ENCODE data around the gene C2orf80.
"Not testable (repeated sequence)": the region's sequence is repeated elsewhere in the genome, so short reads cannot be mapped to it uniquely, and the experiment has no call there.

Gene C2orf80

DNA sequence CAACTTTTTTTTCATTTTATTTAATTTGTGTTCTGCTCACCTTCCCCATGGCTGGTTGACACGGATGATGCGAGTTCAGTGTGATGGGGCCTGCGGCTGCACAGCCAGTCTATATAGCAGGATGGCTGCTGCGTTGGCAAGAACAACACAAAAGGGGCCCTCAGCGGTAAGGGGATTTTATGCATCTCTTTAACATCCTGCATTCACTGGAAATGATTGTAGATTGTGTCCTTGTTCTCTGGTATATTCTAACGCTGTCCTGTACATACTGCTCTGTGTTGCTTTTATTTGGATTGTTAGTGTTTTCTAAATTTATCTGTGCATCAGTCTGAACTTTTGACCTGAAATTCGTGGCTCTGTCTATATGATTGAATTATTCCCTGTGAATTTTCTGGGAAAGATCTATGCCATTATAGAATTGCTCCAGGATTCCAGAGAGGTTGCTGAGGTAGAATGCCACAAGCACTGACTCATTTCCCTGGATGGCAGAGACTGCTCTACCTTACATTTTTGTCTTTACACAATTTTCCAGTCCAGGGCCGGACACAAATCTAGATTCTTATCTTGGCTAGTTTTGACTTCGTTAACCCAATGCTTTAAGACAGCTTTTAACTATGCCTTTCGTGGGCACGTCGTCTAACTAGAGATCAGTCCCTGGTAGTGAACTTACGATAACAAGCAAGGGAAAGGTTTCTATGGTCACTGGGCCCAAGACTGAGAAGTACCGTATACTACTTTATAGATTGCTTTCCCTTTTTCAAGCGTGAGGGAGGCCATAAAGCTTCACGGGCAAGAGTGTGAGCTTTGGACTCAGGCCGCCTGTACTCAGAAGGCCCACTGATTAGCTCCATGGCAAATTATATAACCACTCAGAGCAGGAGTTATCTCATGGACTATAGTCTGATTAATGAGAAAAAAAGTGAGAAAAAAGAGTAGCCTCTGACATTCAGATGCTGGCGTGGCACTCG is 59.8 kb downstream of the C2orf80 start, which contains the start of gene CRYGC:
Gene CRYGC (minus strand): TSS at position 85 of the 968 bp plus-strand sequence. CDS start 36 bp downstream, at position 49.
- H3K27me3 ChIP-seq (ENCODE audit: low read depth, low read length) = no peaks in the 10 kb centered on the region
- no peaks in the 10 kb centered on the region for H3K36me3 ChIP-seq (ENCODE audit: control insufficient read depth in 1 of 2, insufficient read depth in 2 of 2, low read length in 2 of 2)
- H3K4me3 ChIP-seq (ENCODE audit: low read depth in 1 of 2, low read length in 2 of 2) = no peak within 1 kb of the TSS
- H3K9me3 ChIP-seq (ENCODE audit: control insufficient read depth in 1 of 2, low read length in 2 of 2) = no peaks in the 10 kb centered on the region
- H3K4me1 ChIP-seq (ENCODE audit: control insufficient read depth in 1 of 2, insufficient read depth in 2 of 2, low read length in 2 of 2) = no peaks in the 10 kb centered on the region
- H3K27ac ChIP-seq (ENCODE audit: low read length) = peak within 1 kb of the TSS; percentile 39

DNA sequence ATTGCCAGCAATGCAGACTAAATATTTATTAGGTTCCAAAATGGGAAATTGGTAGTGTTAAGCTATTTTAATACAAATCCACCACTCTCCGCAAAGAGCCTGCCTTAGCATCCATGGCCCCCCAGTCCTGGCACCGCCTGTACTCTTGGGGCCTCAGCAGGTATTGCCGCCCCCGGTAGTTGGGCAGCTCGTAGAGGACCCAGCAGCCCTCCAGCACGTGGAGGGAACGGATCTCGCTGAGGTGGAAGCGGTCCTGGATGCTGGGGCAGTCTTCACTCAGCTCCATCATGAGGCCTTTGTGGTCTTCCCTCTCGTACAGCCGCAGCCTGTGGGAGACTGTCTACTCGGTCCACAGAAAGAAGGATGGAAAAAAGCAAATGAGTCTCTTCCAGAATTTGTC is 61.7 kb downstream of the C2orf80 start:
- Histone ChIP-seq H3K4me3 (ENCODE audit: low read depth in 1 of 2, low read length in 2 of 2) (no peak overlapping the region), H3K27me3 (ENCODE audit: low read depth, low read length) (no peaks in the 10 kb centered on the region), H3K9me3 (ENCODE audit: control insufficient read depth in 1 of 2, low read length in 2 of 2) (no peaks in the 10 kb centered on the region), H3K27ac (ENCODE audit: low read length) (no peak overlapping the region), H3K36me3 (ENCODE audit: control insufficient read depth in 1 of 2, insufficient read depth in 2 of 2, low read length in 2 of 2) (no peaks in the 10 kb centered on the region), H3K4me1 (ENCODE audit: control insufficient read depth in 1 of 2, insufficient read depth in 2 of 2, low read length in 2 of 2) (no peaks in the 10 kb centered on the region)

DNA sequence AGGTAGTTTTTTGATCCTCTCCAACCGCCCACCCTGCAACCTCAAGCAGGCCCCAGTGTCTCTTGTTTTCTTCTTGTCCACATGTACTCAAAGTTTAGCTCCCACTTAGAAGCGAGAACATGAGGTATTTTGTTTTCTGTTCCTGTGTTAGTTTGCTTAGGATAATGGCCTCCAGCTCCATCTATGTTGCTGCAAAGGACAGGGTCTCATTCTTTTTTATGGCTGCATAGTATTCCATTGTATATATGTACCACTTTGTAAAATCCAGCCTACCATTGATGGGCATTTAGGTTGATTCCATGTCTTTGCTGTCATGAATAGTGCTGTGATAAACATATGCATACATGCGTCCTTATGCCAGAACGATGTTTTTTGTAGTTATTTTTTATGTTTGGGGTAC is 62.7 kb downstream of the C2orf80 start:
- no peak overlapping the region for H3K4me3 ChIP-seq (ENCODE audit: low read depth in 1 of 2, low read length in 2 of 2)
- H3K36me3 ChIP-seq (ENCODE audit: control insufficient read depth in 1 of 2, insufficient read depth in 2 of 2, low read length in 2 of 2) = no peaks in the 10 kb centered on the region
- H3K9me3 ChIP-seq (ENCODE audit: control insufficient read depth in 1 of 2, low read length in 2 of 2) = no peaks in the 10 kb centered on the region
- no peaks in the 10 kb centered on the region for H3K27me3 ChIP-seq (ENCODE audit: low read depth, low read length)
- H3K27ac ChIP-seq (ENCODE audit: low read length) = no peak overlapping the region
- H3K4me1 ChIP-seq (ENCODE audit: control insufficient read depth in 1 of 2, insufficient read depth in 2 of 2, low read length in 2 of 2) = no peaks in the 10 kb centered on the region

GRCh38 chr2:208125251-208125650 is 64.6 kb downstream of the C2orf80 start:
- Histone ChIP-seq H3K4me3 (ENCODE audit: low read depth in 1 of 2, low read length in 2 of 2) (no peak overlapping the region), H3K27me3 (ENCODE audit: low read depth, low read length) (no peaks in the 10 kb centered on the region), H3K4me1 (ENCODE audit: control insufficient read depth in 1 of 2, insufficient read depth in 2 of 2, low read length in 2 of 2) (no peaks in the 10 kb centered on the region), H3K9me3 (ENCODE audit: control insufficient read depth in 1 of 2, low read length in 2 of 2) (no peaks in the 10 kb centered on the region), H3K27ac (ENCODE audit: low read length) (no peak overlapping the region), H3K36me3 (ENCODE audit: control insufficient read depth in 1 of 2, insufficient read depth in 2 of 2, low read length in 2 of 2) (no peaks in the 10 kb centered on the region)

DNA sequence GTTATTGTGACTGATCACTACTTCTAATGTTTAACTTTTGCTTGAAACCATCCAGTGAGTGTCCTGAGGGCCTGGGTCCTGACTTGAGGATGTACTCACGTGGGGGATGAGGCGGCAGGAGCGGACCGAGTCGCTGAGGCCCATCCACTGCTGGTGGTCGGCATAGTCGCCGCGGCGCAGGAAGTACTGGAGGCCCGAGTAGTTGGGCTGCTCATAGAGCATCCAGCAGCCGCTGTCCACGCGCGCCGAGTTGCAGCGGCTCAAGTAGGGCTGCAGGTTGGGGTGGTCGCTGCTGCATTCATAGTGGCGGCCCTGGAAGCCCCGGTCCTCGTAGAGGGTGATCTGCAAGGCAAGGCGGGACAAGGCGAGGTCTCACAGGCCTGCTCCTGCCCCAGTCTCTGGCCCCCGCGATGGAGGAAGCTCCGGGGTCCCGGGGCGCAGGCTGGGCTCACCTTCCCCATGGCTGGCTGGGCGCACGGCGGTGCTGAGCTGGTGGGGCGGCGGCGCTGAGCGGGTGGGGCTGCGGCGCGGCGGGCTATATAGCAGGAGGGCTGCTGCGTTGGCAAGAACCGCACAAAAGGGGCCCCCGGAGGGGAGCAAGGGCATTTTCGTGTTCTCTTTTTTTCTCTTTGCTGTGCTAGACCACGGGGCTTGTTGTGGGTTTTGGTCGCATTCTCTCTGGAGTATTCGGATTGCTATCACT is 65.7 kb downstream of the C2orf80 start, which contains the start of gene CRYGD:
Gene CRYGD (minus strand): TSS at position 512 of the 703 bp plus-strand sequence. CDS start 51 bp downstream, at position 461.
- not testable (repeated sequence) for H3K27me3 ChIP-seq (ENCODE audit: low read depth, low read length); H3K27ac ChIP-seq (ENCODE audit: low read length); H3K9me3 ChIP-seq (ENCODE audit: control insufficient read depth in 1 of 2, low read length in 2 of 2); H3K4me1 ChIP-seq (ENCODE audit: control insufficient read depth in 1 of 2, insufficient read depth in 2 of 2, low read length in 2 of 2); H3K36me3 ChIP-seq (ENCODE audit: control insufficient read depth in 1 of 2, insufficient read depth in 2 of 2, low read length in 2 of 2)
- H3K4me3 ChIP-seq (ENCODE audit: low read depth in 1 of 2, low read length in 2 of 2) = peak within 1 kb of the TSS; percentile 28 to 45

GRCh38 chr2:208122248-208122647 is 67.6 kb downstream of the C2orf80 start:
- no peaks in the 10 kb centered on the region for H3K36me3 ChIP-seq (ENCODE audit: control insufficient read depth in 1 of 2, insufficient read depth in 2 of 2, low read length in 2 of 2)
- H3K4me3 ChIP-seq (ENCODE audit: low read depth in 1 of 2, low read length in 2 of 2) = no peak overlapping the region
- no peaks in the 10 kb centered on the region for H3K9me3 ChIP-seq (ENCODE audit: control insufficient read depth in 1 of 2, low read length in 2 of 2)
- no peak overlapping the region for H3K27ac ChIP-seq (ENCODE audit: low read length)
- no peaks in the 10 kb centered on the region for H3K4me1 ChIP-seq (ENCODE audit: control insufficient read depth in 1 of 2, insufficient read depth in 2 of 2, low read length in 2 of 2)
- H3K27me3 ChIP-seq (ENCODE audit: low read depth, low read length) = no peaks in the 10 kb centered on the region

GRCh38 chr2:208118918-208119317 is 70.9 kb downstream of the C2orf80 start:
- no peaks in the 10 kb centered on the region for H3K4me1 ChIP-seq (ENCODE audit: control insufficient read depth in 1 of 2, insufficient read depth in 2 of 2, low read length in 2 of 2)
- H3K27ac ChIP-seq (ENCODE audit: low read length) = no peak overlapping the region
- H3K4me3 ChIP-seq (ENCODE audit: low read depth in 1 of 2, low read length in 2 of 2) = no peak overlapping the region
- no peaks in the 10 kb centered on the region for H3K9me3 ChIP-seq (ENCODE audit: control insufficient read depth in 1 of 2, low read length in 2 of 2)
- H3K27me3 ChIP-seq (ENCODE audit: low read depth, low read length) = no peaks in the 10 kb centered on the region
- H3K36me3 ChIP-seq (ENCODE audit: control insufficient read depth in 1 of 2, insufficient read depth in 2 of 2, low read length in 2 of 2) = no peaks in the 10 kb centered on the region

DNA sequence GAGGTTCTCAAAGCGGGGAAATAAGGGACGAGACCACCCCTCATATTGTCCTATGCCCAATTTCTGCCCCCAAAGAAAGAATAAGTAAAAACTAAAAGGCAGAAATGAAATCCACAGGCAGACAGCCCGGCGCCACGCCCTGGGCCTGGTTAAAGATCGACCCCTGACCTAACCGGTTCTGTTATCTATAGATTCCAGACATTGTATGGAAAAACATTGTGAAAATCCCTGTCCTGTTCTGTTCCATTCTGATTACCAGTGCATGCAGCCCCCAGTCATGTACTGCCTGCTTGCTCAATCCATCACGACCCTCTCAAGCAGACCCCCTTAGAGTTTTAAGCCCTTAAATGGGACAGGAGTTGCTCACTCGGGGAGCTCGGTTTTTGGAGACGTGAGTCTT is 72.4 kb downstream of the C2orf80 start:
- not testable (repeated sequence) for H3K9me3 ChIP-seq (ENCODE audit: control insufficient read depth in 1 of 2, low read length in 2 of 2); H3K36me3 ChIP-seq (ENCODE audit: control insufficient read depth in 1 of 2, insufficient read depth in 2 of 2, low read length in 2 of 2); H3K27me3 ChIP-seq (ENCODE audit: low read depth, low read length); H3K4me3 ChIP-seq (ENCODE audit: low read depth in 1 of 2, low read length in 2 of 2); H3K27ac ChIP-seq (ENCODE audit: low read length); H3K4me1 ChIP-seq (ENCODE audit: control insufficient read depth in 1 of 2, insufficient read depth in 2 of 2, low read length in 2 of 2)
